ENCODE data around the gene ASS1. TPM values are rescaled to one million over a fixed set of nuclear protein-coding genes. Genes with fewer than 3 reads are reported as not detected.
A peak's percentile ranks its signal among the peaks of the same experiment; 100 is the strongest.
"Not testable (repeated sequence)": the region's sequence is repeated elsewhere in the genome, so short reads cannot be mapped to it uniquely, and the experiment has no call there.

Gene ASS1
- total RNA-seq, 6 experiments from 2014 or later, result 437 to 1,278 (median 1,014) TPM

GRCh38 chr9:130433168-130433946, 11.4 kb upstream of the ASS1 start:
- Histone ChIP-seq H3K27me3 (no peaks in the 10 kb centered on the region), H3K4me1 (peaks cover 0 to 39% (median 0%) of the 10 kb centered on the region in 4 donors), H3K4me3 (peak overlapping the region; percentile 44 to 66 (median 64)), H3K27ac (peak overlapping the region; percentile 56 to 100 (median 91)), H3K36me3 (no peaks in the 10 kb centered on the region), H3K9me3 (no peaks in the 10 kb centered on the region)
- intact Hi-C loops (cut with DNase I), result no loop called here
- no peak for TF ChIP-seq POLR2A (IDR thresholded peaks at IDR 0.05)
- TF ChIP-seq, protein P1, sequence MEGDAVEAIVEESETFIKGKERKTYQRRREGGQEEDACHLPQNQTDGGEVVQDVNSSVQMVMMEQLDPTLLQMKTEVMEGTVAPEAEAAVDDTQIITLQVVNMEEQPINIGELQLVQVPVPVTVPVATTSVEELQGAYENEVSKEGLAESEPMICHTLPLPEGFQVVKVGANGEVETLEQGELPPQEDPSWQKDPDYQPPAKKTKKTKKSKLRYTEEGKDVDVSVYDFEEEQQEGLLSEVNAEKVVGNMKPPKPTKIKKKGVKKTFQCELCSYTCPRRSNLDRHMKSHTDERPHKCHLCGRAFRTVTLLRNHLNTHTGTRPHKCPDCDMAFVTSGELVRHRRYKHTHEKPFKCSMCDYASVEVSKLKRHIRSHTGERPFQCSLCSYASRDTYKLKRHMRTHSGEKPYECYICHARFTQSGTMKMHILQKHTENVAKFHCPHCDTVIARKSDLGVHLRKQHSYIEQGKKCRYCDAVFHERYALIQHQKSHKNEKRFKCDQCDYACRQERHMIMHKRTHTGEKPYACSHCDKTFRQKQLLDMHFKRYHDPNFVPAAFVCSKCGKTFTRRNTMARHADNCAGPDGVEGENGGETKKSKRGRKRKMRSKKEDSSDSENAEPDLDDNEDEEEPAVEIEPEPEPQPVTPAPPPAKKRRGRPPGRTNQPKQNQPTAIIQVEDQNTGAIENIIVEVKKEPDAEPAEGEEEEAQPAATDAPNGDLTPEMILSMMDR (IDR thresholded peaks at IDR 0.05), result peak; percentile 54 to 93 (median 58)
- DNase-seq (peak; percentile 86 to 98 (median 98)), ATAC-seq (peak; percentile 57 to 79 (median 70))
- 0% methylated on average over 5 of the region's 92 CpGs for WGBS (ENCODE audit: insufficient coverage, low coverage, low lambda C conversion rate, missing lambda C conversion rate)

DNA sequence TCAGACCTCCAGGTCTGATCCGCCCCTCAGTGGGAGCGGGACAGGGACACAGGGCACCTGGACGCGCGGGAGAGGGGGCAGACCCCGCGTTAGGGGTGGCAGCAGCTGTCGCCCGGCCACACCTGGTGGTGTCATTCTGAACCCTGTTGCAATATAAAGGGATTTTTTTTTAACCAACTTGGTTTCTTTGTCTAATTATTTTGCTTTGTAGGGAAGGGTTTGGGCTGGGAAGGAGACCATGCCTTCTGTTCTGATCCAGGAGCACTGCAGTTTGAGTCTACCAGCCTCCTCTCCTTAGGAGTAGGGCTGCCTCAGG, 10.9 kb upstream of the ASS1 start:
- no peaks in the 10 kb centered on the region for H3K36me3 ChIP-seq
- H3K27me3 ChIP-seq, result no peaks in the 10 kb centered on the region
- no peaks in the 10 kb centered on the region for H3K9me3 ChIP-seq
- peaks cover 0 to 43% (median 0%) of the 10 kb centered on the region in 4 donors for H3K4me1 ChIP-seq
- H3K4me3 ChIP-seq, result peak overlapping the region; percentile 44 to 66 (median 64)
- WGBS (ENCODE audit: insufficient coverage, low coverage, low lambda C conversion rate, missing lambda C conversion rate), result 17% methylated on average over 8 of the region's 9 CpGs
- TF ChIP-seq, protein P1 (IDR thresholded peaks at IDR 0.05), result no peak
- TF ChIP-seq POLR2A (IDR thresholded peaks at IDR 0.05), result peak; percentile 65
- ATAC-seq, result no peak
- no peak for DNase-seq
- intact Hi-C loops (cut with DNase I), result no loop called here
- peak overlapping the region; percentile 56 to 100 (median 91) for H3K27ac ChIP-seq

- ATAC-seq; H3K27me3 ChIP-seq; intact Hi-C loops (cut with DNase I); H3K4me3 ChIP-seq; H3K36me3 ChIP-seq; H3K9me3 ChIP-seq: not testable (repeated sequence)
- 86% methylated on average over 2 of the region's 5 CpGs for WGBS (ENCODE audit: insufficient coverage, low coverage, low lambda C conversion rate, missing lambda C conversion rate)
- DNase-seq, result peak in 1 of 3 donors; percentile 3
- H3K27ac ChIP-seq, result peak overlapping the region in 1 of 3 donors; percentile 100
- peaks cover 0 to 50% (median 0%) of the 10 kb centered on the region in 4 donors for H3K4me1 ChIP-seq
These were observed 10.1 kb upstream of the ASS1 start for GRCh38 chr9:130434656-130435055.

- peak; percentile 22 to 55 (median 44) for ATAC-seq
- WGBS (ENCODE audit: insufficient coverage, low coverage, low lambda C conversion rate, missing lambda C conversion rate), result 48% methylated on average over 9 of the region's 15 CpGs
- peak; percentile 42 to 94 (median 93) for DNase-seq
These were observed 7.6 kb upstream of the ASS1 start for GRCh38 chr9:130437011-130437789.

More at GRCh38 chr9:130437011-130437789, 7.6 kb upstream of the ASS1 start:
- intact Hi-C loops (cut with DNase I), result no loop called here
- peak overlapping the region in 2 of 3 donors; percentile 66 to 96 for H3K27ac ChIP-seq
- peak overlapping the region in 1 of 3 donors; percentile 48 for H3K4me3 ChIP-seq
- no peaks in the 10 kb centered on the region for H3K27me3 ChIP-seq
- peaks cover 0 to 4% (median 0%) of the 10 kb centered on the region in 4 donors for H3K9me3 ChIP-seq
- TF ChIP-seq, protein P1 (IDR thresholded peaks at IDR 0.05), result peak in 1 of 4 donors; percentile 12
- no peak for TF ChIP-seq POLR2A (IDR thresholded peaks at IDR 0.05)
- H3K4me1 ChIP-seq, result peaks cover 0 to 44% (median 0%) of the 10 kb centered on the region in 4 donors
- H3K36me3 ChIP-seq, result no peaks in the 10 kb centered on the region
